Measurements from ENCODE around the gene CHRNB4.

DNA sequence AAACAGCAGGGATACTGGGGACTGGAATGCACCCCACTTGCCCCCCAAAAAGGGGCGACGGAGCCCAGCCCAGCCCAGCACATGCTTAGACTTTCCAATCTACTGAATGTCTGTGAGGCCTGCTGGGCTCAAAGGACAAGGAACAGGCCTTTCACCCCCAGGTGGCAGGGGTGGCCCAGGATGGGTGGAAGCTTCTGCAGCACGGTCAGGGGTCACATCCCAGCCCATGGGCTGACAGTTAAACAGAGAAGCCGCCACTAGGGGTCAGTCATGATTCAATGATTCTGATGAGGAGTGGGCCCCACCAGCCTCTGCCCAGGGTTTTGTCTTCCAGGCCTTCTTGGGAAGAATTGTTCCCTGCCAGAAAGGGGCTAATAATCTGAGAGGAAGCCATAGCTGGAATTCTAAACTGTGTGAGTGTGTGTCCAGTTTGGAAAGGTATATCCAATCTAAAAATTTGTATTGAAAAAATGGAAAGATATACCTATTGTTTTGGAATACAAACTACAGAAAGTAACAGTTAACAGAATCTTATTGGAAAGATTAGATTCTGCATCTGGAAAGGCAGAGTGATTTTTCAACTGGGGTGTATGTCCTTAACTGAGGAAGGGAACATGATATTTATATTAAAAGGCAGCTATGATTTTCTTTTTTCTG lies 2.2 kb downstream of the CHRNB4 start:
- no peak for TF ChIP-seq POLR2AphosphoS5 (IDR thresholded peaks at IDR 0.05; ENCODE audit: low read depth, low read length)
- no peak for TF ChIP-seq TAF1 (IDR thresholded peaks at IDR 0.05; ENCODE audit: borderline replicate concordance, insufficient read depth, low read length)
- no peak for TF ChIP-seq SIN3A (IDR thresholded peaks at IDR 0.05; ENCODE audit: borderline replicate concordance, insufficient read depth, low read length)

Data from PFSK-1 (cell line).